ENCODE results near the gene GRIA3.
A peak's percentile ranks its signal among the peaks of the same experiment; 100 is the strongest.

Gene GRIA3

GRCh38 chrX:123206176-123206575 lies 22.1 kb downstream of the GRIA3 start:
- peaks cover 92 to 100% (median 100%) of the 10 kb centered on the region in 11 experiments for H3K27me3 ChIP-seq
- H3K36me3 ChIP-seq = no peaks in the 10 kb centered on the region
- H3K4me2 ChIP-seq = no peak overlapping the region

GRCh38 chrX:123210252-123210651 lies 26.2 kb downstream of the GRIA3 start:
- Histone ChIP-seq H3K9ac (no peak overlapping the region), H3K9me3 (replicated peaks in 1 of 11) (no peaks in the 10 kb centered on the region), H3K4me1 (peaks cover 0 to 6% (median 0%) of the 10 kb centered on the region in 10 experiments; a peak in 4 of 20 replicates), H3K4me3 (no peak overlapping the region), H3K36me3 (no peaks in the 10 kb centered on the region), H3K27ac (no peak overlapping the region), H3K4me2 (no peak overlapping the region), H4K20me1 (no peaks in the 10 kb centered on the region; a peak in 1 of 22 replicates), H3K27me3 (peaks cover 97 to 100% (median 100%) of the 10 kb centered on the region in 11 experiments)
- no peak for TF ChIP-seq Cebpa-rat (IDR thresholded peaks at IDR 0.05)

More at GRCh38 chrX:123206176-123206575, 22.1 kb downstream of the GRIA3 start:
- Histone ChIP-seq H4K20me1 (no peaks in the 10 kb centered on the region; a peak in 1 of 22 replicates), H3K9me3 (replicated peaks in 1 of 11) (no peaks in the 10 kb centered on the region; a peak in 1 of 22 replicates), H3K9ac (no peak overlapping the region), H3K4me3 (no peak overlapping the region), H3K27ac (no peak overlapping the region), H3K4me1 (no peaks in the 10 kb centered on the region)
- TF ChIP-seq Cebpa-rat (IDR thresholded peaks at IDR 0.05) = no peak

GRCh38 chrX:123215397-123216089 lies 31.5 kb downstream of the GRIA3 start:
- H3K4me3 ChIP-seq = no peak overlapping the region
- peaks cover 0 to 14% (median 0%) of the 10 kb centered on the region in 10 experiments; a peak in 4 of 20 replicates for H3K4me1 ChIP-seq
- H3K27me3 ChIP-seq = peaks cover 98 to 100% (median 100%) of the 10 kb centered on the region in 11 experiments
- TF ChIP-seq Cebpa-rat (IDR thresholded peaks at IDR 0.05) = peak in 8 of 11 experiments; percentile 15 to 78 (median 30); a peak in 6 of 22 replicates
- H3K9ac ChIP-seq = no peak overlapping the region
- H4K20me1 ChIP-seq = peaks cover 0 to 2% (median 0%) of the 10 kb centered on the region in 11 experiments; a peak in 2 of 22 replicates
- H3K4me2 ChIP-seq = peak overlapping the region in 4 of 11 experiments; percentile 2 to 36 (median 12); a peak in 4 of 22 replicates
- H3K36me3 ChIP-seq = no peaks in the 10 kb centered on the region
- no peaks in the 10 kb centered on the region for H3K9me3 ChIP-seq (replicated peaks in 1 of 11)
- H3K27ac ChIP-seq = no peak overlapping the region

- H3K4me1 ChIP-seq = peaks cover 0 to 14% (median 0%) of the 10 kb centered on the region in 10 experiments; a peak in 4 of 20 replicates
- H3K4me2 ChIP-seq = no peak overlapping the region
- TF ChIP-seq Cebpa-rat (IDR thresholded peaks at IDR 0.05) = no peak
- no peaks in the 10 kb centered on the region for H3K9me3 ChIP-seq (replicated peaks in 1 of 11)
- H3K36me3 ChIP-seq = no peaks in the 10 kb centered on the region
- no peak overlapping the region for H3K9ac ChIP-seq
- no peak overlapping the region for H3K27ac ChIP-seq
- H3K27me3 ChIP-seq = peaks cover 98 to 100% (median 100%) of the 10 kb centered on the region in 11 experiments
- no peak overlapping the region for H3K4me3 ChIP-seq
- H4K20me1 ChIP-seq = peaks cover 0 to 2% (median 0%) of the 10 kb centered on the region in 11 experiments; a peak in 2 of 22 replicates
Measured at GRCh38 chrX:123217077-123217476, 33.0 kb downstream of the GRIA3 start.

GRCh38 chrX:123217728-123218127 lies 33.6 kb downstream of the GRIA3 start:
- H3K36me3 ChIP-seq = no peaks in the 10 kb centered on the region
- H3K9me3 ChIP-seq (replicated peaks in 1 of 11) = no peaks in the 10 kb centered on the region
- H3K27me3 ChIP-seq = peaks cover 97 to 100% (median 100%) of the 10 kb centered on the region in 11 experiments
- no peak overlapping the region for H3K9ac ChIP-seq
- no peak overlapping the region for H3K27ac ChIP-seq
- H3K4me2 ChIP-seq = no peak overlapping the region
- TF ChIP-seq Cebpa-rat (IDR thresholded peaks at IDR 0.05) = no peak
- peaks cover 0 to 2% (median 0%) of the 10 kb centered on the region in 11 experiments; a peak in 2 of 22 replicates for H4K20me1 ChIP-seq
- peaks cover 0 to 14% (median 0%) of the 10 kb centered on the region in 10 experiments; a peak in 4 of 20 replicates for H3K4me1 ChIP-seq
- H3K4me3 ChIP-seq = no peak overlapping the region

GRCh38 chrX:123219916-123220315 lies 35.8 kb downstream of the GRIA3 start:
- H3K36me3 ChIP-seq = no peaks in the 10 kb centered on the region
- no peaks in the 10 kb centered on the region for H3K9me3 ChIP-seq (replicated peaks in 1 of 11)
- peaks cover 0 to 2% (median 0%) of the 10 kb centered on the region in 11 experiments; a peak in 3 of 22 replicates for H4K20me1 ChIP-seq
- no peak overlapping the region for H3K4me3 ChIP-seq
- TF ChIP-seq Cebpa-rat (IDR thresholded peaks at IDR 0.05) = no peak
- no peak overlapping the region for H3K4me2 ChIP-seq
- peaks cover 0 to 11% (median 0%) of the 10 kb centered on the region in 10 experiments; a peak in 4 of 20 replicates for H3K4me1 ChIP-seq
- peaks cover 96 to 100% (median 100%) of the 10 kb centered on the region in 11 experiments for H3K27me3 ChIP-seq
- no peak overlapping the region for H3K9ac ChIP-seq
- no peak overlapping the region for H3K27ac ChIP-seq

- Histone ChIP-seq H3K36me3 (no peaks in the 10 kb centered on the region), H3K9ac (no peak overlapping the region), H3K9me3 (replicated peaks in 1 of 11) (no peaks in the 10 kb centered on the region), H3K4me2 (no peak overlapping the region), H3K4me1 (no peaks in the 10 kb centered on the region), H3K27ac (no peak overlapping the region), H3K27me3 (peaks cover 85 to 100% (median 98%) of the 10 kb centered on the region in 11 experiments), H3K4me3 (no peak overlapping the region), H4K20me1 (no peaks in the 10 kb centered on the region; a peak in 2 of 22 replicates)
- TF ChIP-seq Cebpa-rat (IDR thresholded peaks at IDR 0.05) = no peak
Measured at GRCh38 chrX:123222920-123223319, 38.8 kb downstream of the GRIA3 start.

GRCh38 chrX:123223409-123223808 lies 39.3 kb downstream of the GRIA3 start:
- no peak overlapping the region for H3K4me2 ChIP-seq
- no peaks in the 10 kb centered on the region; a peak in 2 of 22 replicates for H4K20me1 ChIP-seq
- no peak overlapping the region for H3K27ac ChIP-seq
- no peak for TF ChIP-seq Cebpa-rat (IDR thresholded peaks at IDR 0.05)
- no peaks in the 10 kb centered on the region for H3K36me3 ChIP-seq
- H3K4me3 ChIP-seq = no peak overlapping the region
- no peaks in the 10 kb centered on the region for H3K4me1 ChIP-seq
- no peaks in the 10 kb centered on the region for H3K9me3 ChIP-seq (replicated peaks in 1 of 11)
- peaks cover 83 to 100% (median 98%) of the 10 kb centered on the region in 11 experiments for H3K27me3 ChIP-seq
- H3K9ac ChIP-seq = no peak overlapping the region

GRCh38 chrX:123223859-123224258 lies 39.8 kb downstream of the GRIA3 start:
- Histone ChIP-seq H3K4me2 (no peak overlapping the region), H3K9me3 (replicated peaks in 1 of 11) (no peaks in the 10 kb centered on the region), H3K36me3 (no peaks in the 10 kb centered on the region), H3K4me3 (no peak overlapping the region), H3K9ac (no peak overlapping the region), H3K27ac (no peak overlapping the region), H4K20me1 (no peaks in the 10 kb centered on the region; a peak in 3 of 22 replicates), H3K4me1 (no peaks in the 10 kb centered on the region), H3K27me3 (peaks cover 79 to 100% (median 98%) of the 10 kb centered on the region in 11 experiments)
- TF ChIP-seq Cebpa-rat (IDR thresholded peaks at IDR 0.05) = no peak

Data from BLaER1 treated with 17β-estradiol and CSF1 and Interleukin-3, amounts not matched to agents 10 nM and 100 nM (cell line).